Activated CD8-positive, alpha-beta memory T cell treated with anti-CD3 and anti-CD28 coated beads for 4 hours (primary cell): Measurements from ENCODE around the gene KIAA1755.
A peak's percentile ranks its signal among the peaks of the same experiment; 100 is the strongest.

Source experiments
- DNase-seq, 2 donors: peaks; one replicate each; pipeline ENCODE4 v3.0.0-alpha.2; 2020; ENCODE audit warnings: low read depth in 2 of 2

KIAA1755 gene

GRCh38 chr20:38241201-38241600, 19.3 kb downstream of the KIAA1755 start:
- no peak for DNase-seq

DNA sequence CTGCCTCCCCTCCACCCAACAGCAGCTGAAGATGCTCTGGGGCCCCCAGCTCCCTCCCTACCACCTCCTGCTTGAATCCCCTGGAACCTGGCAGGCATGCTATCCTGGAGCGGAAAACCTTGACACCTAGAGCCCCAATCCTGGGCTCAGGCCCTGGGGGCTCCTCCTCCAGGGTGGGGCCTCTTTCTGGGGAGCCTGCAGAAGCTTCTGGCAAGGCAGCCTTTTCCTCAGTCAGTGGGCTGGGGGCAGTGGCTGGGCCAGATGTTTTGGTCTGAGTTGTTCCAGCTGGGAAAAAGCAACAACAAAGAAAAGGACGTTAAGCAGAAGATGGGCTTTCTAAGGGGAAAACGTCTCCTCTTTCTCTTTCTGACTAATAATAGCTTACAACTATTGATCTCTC, 21.1 kb downstream of the KIAA1755 start:
- DNase-seq: no peak

GRCh38 chr20:38238829-38239228, 21.7 kb downstream of the KIAA1755 start:
- no peak for DNase-seq

DNA sequence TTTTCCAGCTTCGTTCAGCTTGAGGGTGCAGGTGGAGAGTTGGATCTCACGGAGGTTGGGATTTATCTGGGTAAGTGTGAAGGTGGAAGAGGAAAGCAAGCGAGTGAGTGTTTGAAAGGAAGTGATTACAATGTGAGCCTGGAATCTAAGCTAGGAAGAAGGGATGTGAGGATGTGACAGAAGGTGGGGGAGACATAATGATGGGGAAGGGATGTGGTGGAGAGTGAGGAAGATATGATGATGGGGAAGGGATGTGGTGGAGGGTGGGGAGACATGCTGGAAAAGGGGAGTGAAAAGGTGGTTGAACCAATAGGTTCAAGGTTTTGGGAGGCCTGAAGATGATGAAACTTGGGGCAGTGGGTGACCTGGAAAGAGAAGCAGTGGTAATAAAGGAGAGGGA, 23.2 kb downstream of the KIAA1755 start:
- DNase-seq: no peak

DNA sequence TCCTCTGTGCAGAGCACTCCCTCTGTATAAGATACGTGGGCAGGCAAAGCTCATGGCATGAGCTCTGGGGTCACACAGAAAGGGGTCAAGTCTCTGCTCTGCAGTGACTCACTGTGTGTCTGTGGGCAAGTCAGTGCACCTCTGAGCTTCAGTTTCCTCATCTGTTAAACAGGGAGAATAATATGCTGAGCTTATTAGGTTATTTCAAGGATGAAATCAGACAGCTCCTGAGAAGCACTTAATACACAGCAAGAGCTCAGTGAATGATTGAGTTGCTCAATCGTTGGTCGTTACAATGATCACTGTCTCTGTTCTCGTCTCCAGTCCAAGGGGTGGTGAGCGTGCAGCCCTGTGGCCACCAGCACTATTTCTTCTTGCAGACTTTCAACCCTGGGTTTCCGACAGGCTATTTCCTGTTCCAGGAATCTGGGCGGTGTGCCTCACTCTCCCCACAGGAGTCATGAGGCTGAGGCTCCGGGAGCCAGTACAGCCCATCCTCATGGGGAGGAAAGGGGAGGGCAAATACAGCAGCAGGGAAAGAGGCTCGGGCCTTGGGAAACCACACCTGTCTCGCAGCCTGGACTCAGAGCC, 28.9 kb downstream of the KIAA1755 start:
- no peak for DNase-seq

DNA sequence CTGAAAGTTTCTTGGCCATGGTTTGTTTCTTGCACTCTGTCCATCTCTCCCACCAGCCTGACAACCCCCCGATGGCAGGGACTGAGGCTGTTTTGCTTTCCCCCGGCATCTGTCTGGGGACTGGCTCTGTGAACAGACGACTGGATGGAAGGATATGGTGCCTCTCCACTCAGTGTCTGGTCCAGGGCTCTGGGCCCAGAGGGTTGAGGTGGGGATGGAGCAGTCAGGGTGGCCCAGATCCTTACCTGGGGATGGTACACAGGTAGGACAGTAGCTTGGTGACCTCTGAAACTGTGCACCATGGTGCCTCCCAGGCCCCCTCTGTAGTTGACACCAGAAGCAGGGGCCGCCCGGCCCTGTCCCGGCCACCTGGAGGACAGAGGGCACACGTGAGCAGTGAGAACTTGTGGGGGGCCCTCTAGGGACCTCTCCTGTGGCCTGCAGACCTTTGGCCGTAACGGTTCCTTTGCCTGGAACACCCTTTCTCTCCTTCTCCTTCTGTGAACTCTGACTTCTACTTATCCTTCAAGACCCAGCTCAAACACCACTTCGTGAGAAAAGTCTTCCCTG, 29.5 kb downstream of the KIAA1755 start:
- DNase-seq: no peak

DNA sequence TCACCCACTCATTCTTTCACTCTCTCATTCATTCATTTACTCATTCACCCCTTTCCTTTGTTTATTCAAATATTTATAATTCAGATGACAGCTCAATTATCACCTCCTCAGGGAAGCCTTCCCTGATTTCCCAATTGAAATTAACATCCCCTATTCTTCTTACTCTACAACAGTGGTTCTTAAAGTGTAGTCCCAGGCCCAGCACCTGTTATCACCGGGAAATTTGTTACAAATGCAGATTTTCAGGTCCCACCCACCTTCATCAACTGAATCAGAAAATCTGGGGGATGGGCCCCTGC, 30.3 kb downstream of the KIAA1755 start:
- no peak for DNase-seq

DNA sequence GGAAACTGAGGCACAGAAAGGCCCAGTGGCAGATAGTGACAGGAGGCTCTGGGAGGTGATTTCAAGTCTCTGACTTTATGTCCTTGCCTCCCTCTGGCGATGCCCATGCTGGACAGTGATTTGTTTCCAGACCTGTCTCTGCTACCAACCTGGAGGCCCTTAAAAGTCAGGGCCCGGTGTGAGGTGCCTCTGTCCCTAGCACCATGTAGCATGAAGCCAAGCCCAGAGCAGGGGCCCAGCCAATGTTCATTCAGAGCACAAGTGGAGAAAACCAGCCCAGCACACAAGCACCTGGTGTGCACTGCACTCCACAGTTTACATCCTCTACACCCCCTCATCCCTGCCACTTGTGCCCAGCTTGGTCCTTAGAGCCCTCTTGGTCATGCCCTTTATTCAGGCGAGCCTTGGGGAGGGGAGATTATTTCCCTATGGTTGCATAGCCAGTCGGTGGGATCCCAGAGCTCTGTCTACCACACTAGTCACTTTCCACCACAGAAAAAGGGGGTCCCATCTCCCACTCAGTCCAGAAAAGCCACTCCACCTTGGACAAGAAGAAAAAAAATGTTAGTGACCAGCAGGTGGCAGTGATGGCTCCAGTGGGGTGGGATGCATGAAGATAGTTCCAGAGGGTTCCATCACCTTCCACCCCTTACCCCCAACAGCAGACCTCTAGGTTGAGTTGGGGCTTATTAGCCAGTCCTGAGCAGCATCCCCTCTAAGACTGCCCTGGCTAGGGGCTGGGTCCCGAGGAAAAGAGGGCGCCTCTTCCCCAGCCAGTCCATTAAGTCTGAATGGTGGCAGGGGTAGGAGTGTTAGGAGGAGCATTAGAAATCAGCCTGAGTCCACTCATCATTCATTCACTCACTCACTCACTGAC, 30.9 kb downstream of the KIAA1755 start:
- no peak for DNase-seq

GRCh38 chr20:38228436-38228835, 32.1 kb downstream of the KIAA1755 start:
- no peak for DNase-seq

- no peak for DNase-seq
These were observed 32.8 kb downstream of the KIAA1755 start for GRCh38 chr20:38227420-38228360.

- no peak for DNase-seq
These were observed 34.0 kb downstream of the KIAA1755 start for GRCh38 chr20:38226553-38226952.

DNA sequence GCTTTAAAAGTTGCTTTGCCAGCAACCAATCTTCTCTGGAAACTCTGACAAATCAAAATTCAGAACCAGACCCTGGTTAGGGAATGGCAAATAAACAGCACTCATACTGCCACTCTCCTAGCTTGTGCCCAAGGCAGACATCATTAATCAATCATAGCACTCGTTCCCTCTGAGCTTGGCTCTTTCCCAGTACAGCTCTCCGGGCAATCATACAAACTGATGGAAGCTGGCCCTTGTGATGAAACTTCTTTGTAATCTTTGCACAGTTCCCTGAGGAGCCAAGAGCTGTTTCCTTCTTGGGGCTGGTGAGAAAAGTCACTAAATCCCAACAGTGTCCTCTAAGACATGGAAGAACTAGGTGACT, 34.7 kb downstream of the KIAA1755 start:
- no peak for DNase-seq

- no peak for DNase-seq
These were observed 35.2 kb downstream of the KIAA1755 start for GRCh38 chr20:38225240-38225899.

- DNase-seq: no peak
These were observed 36.0 kb downstream of the KIAA1755 start for GRCh38 chr20:38224531-38224930.

DNA sequence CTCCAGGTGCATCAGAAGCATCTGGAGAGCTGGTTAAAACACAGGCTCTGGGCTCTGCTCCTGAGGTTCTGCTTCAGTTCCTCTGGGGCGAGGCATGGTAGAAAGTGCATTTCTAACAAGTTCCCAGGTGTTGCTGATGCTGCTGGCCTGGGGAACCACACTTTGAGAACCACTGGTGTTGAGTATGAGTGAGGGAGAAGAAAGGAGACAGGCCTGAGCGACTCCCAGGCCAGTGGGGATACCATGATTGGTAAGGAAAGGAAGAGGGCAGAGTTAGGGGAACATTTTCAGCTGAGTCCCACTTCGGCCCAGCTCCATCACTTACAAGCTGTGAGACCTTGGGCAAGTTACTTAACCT, 36.8 kb downstream of the KIAA1755 start:
- no peak for DNase-seq

DNA sequence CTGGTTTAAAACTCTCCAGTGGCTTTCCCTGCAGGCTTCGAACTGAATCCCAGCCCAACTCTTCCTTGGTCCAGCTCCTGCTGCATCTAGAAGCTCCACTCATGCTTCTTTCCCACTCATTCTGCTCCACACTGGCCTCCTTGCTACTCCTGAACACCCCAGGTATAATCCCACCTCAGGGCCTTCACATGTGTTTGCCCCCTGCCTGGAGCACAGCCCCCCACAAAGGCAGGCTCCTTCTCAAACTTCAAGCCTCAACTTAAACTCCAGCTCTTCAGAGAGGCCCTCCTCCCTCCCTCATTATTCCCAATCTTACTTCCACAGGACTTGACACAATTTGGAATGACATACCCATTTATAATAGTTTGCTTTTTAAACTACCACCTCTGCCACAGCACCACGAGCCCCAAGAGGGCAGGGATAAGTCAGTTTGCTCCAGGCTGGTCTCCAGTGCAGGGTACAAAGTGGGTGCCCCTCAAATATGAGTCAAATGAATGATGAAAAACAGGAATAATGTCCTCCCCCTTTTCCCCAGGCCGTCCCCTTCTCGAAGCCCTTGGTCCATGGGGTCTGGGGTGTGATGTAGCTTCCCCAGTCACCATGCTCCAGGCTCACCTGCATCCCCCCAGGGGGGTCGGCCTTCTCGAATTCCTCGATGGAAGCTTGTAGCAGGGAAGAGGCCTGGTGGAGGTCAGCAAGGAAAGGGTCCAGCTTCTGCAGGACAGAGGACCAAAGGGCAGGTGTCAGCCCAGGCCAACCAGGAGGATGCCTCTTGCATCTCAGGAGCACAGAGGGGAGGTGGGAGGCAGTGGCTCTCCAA, 37.4 kb downstream of the KIAA1755 start:
- DNase-seq: no peak

DNA sequence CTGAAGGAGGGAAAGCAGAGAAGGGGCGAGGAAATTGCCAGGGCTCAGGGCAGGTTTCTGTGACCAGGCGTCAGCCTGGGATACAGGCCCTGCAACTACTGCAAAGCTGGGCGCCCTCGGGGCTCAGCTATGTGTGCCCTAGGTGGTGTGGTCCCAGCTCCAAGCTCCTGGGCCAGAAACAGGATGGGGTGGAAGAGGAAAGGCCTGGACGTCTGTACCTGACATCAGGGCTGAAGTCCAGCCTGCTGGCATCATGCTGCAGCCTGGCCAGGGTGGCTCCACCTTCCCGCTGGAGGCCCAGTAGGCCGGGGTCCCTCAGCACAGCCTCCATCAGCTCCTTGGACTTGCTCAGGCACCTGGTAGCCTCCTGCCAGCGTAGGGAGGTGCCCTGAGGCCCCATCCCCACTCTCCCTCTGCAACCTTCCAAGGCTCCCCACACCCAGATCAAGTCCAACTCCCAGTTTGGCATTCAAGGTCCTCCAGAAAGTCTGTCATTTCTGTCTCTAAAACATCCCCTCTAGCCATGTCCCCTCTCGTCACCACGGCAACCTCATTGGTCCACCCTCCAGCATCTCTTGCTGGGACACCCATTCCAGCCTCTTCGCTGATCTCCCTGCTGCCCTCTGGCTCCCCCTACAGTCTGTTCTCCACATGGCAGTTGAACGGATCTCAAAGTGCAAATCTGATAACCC, 38.2 kb downstream of the KIAA1755 start:
- peak in 1 of 2 donors; percentile 20 for DNase-seq

DNA sequence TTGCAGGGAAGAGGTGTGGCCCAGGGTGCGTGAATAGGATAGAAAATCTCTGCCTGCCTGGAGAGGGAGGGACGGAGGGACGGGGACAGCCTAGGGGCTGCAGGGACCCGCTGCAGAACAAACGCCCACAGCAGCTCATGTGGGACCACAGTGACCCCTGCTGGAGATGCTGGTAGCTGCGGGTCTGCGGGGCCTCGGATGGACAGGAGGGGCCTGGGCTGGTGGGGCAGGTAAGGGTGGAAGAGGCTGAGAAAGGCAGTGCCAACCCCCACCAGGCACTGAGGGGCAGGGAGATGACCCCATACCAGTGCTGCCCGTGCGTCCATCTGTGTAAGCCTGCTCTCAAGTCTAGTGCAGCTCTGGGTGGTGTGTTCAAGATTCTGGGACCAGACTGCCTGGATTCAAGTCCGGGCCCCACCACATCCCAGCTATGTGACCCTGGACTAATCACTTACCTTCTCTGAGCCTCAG, 39.4 kb downstream of the KIAA1755 start:
- DNase-seq: peak; percentile 12 to 34

DNA sequence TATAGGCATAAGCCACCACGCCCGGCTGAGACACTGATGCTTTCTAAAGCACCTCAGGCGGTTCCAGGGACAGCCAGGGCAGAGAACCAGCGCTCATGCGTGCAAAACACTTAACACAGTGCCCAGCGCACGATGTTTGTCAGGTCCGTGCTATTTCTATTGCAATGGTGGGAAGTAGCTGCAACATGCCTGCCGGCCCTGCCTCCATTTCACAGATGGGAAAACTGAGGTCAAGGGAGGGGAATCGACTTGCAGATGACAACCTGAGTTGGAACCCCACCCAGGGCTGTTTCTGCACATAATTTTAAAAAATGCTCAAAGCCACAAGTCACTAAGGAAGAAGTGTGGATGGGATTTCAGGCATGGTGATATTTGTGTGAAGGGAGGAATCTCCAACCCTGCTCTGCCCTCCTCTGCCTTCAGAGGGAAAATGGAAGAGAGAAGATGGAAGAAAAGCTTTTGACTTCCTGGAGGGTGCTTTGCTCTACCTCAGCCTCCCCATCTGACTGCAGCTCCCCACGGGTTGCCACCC, 39.9 kb downstream of the KIAA1755 start:
- no peak for DNase-seq
